Activated CD4-positive, alpha-beta T cell treated with anti-CD3 and anti-CD28 coated beads for 36 hours (primary cell): ENCODE results near the gene CCIN. TPM values are rescaled to one million over a fixed set of nuclear protein-coding genes. Genes with fewer than 3 reads are reported as not detected.
"Not testable (repeated sequence)": the region's sequence is repeated elsewhere in the genome, so short reads cannot be mapped to it uniquely, and the experiment has no call there.

Experiments used
- ATAC-seq: fragments of 200-7000 bp; cut with Tn5 transposase; one replicate; pipeline ENCODE4 v1.10.0; 2021; ENCODE audit warnings: mild to moderate bottlenecking, moderate library complexity
- CTCF ChIA-PET: fragments of 350-600 bp; sonication (Branson Sonifier 250); formaldehyde crosslinking; loops from one replicate; lab custom pipeline; 2021; ENCODE audit warnings: antibody characterized with exemption; lab: Charles Lee
- POLR2A ChIA-PET: fragments of 350-600 bp; sonication (Branson Sonifier 250); formaldehyde crosslinking; loops from one replicate; lab custom pipeline; 2021; ENCODE audit warnings: antibody characterized with exemption, inconsistent platforms; lab: Charles Lee
- DNase-seq: peaks from one replicate; pipeline ENCODE4 v3.0.0-alpha.2; 2020
- H3K27ac Mint-ChIP-seq: one replicate; pipeline ENCODE4 v1.8.0; 2021; ENCODE audit warnings: mixed read lengths
- H3K27me3 Mint-ChIP-seq: one replicate; pipeline ENCODE4 v1.8.0; 2021; ENCODE audit warnings: mixed read lengths
- H3K36me3 Mint-ChIP-seq: one replicate; pipeline ENCODE4 v1.8.0; 2021; ENCODE audit warnings: low read depth, mixed read lengths
- H3K4me1 Mint-ChIP-seq: one replicate; pipeline ENCODE4 v1.8.0; 2021; ENCODE audit warnings: mixed read lengths
- H3K4me3 Mint-ChIP-seq: one replicate; pipeline ENCODE4 v1.8.0; 2021; ENCODE audit warnings: mild to moderate bottlenecking, moderate library complexity, mixed read lengths
- H3K9me3 Mint-ChIP-seq: one replicate; pipeline ENCODE4 v1.8.0; 2021; ENCODE audit warnings: low read depth, mixed read lengths
- intact Hi-C, 2 experiments: fragments of 100-400 bp; cut with DNase I in 1 of 2; cut with micrococcal nuclease in 1 of 2; formaldehyde crosslinking; loops; one replicate each; pipeline versions ENCODE4 v1.14.2 to v1.15.1; 2022 to 2024; cut with DNase I, micrococcal nuclease
- total RNA-seq, 2 experiments: library from RNA; stranded (reverse); gene quantifications; one replicate each; pipeline ENCODE4 v1.2.3, GENCODE V29; 2021

The CCIN gene
- total RNA-seq, 2 experiments from 2014 or later, result not detected

DNA sequence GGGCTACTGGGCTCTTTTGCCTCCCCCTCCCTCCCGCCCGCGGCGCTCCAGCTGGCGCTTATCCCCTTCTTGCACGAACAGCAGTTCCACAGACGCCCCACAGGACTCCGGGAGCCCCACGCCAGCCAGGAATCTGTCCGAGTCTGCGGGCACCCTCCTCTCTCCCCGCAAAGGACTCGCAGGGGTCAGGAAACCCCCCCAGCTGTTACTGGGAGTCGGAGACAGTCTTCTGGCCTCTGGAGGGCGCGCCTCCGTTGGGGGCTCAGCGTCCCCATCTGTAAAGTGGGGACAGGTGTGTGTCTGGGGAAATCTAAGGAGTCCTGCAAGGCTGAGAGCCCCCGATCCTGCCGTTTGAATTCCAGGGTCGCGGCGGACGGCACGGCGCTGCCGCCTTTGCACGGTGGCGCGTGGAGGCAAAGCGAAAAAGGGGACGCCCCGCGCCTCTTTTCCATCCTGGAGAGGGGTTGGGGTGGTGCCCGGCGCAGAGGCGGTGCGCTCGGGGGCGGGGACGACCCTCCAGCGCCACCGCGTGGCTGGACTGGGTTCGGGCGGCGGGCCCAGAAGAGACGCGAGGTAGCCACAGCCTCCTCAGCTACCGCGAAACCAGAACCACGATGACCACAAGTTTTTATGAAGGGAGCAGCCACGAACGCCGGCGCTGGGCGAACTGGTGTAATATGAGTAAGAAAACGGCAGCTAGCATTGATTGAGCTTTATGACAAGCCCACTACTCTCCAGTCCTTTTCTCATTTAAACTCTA, 2.8 kb upstream of the CCIN start:
- ChIA-PET CTCF (interaction anchor here (0.5 to 15.4 kb wide), 34 partner anchors 9 to 272 kb away, joined by 3 to 246 read pairs (median 4); partner anchors contain the start of genes CLTA and GLIPR2), POLR2A (interaction anchor here (0.6 to 1.1 kb wide), 2 partner anchors 24 to 242 kb away, joined by 3 read pairs; partner anchors contain the start of gene CLTA)
- peak; percentile 97 for ATAC-seq
- Mint-ChIP-seq H3K27ac (peak overlapping the region; percentile 31), H3K4me1 (peaks cover 6% of the 10 kb centered on the region), H3K9me3 (no peaks in the 10 kb centered on the region), H3K4me3 (peak overlapping the region; percentile 69), H3K36me3 (no peaks in the 10 kb centered on the region), H3K27me3 (no peaks in the 10 kb centered on the region)
- intact Hi-C loops, result loop anchor here (1.0 to 5.0 kb wide), 8 partner anchors 29 to 212 kb away; partner anchors contain the start of genes GLIPR2 (in 1 of the 2) and RECK (in 1 of the 2)
- peak; percentile 90 for DNase-seq

DNA sequence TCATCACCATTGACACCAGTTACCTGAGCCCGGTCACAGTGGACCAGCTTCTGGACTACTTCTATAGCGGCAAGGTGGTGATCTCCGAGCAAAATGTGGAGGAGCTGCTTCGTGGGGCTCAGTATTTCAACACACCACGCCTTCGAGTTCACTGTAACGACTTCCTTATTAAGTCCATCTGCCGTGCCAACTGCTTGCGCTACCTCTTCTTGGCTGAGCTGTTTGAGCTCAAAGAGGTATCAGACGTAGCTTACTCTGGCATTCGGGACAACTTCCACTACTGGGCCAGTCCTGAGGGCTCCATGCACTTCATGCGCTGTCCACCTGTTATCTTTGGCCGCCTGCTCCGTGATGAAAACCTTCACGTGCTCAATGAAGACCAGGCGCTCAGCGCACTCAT, 520 bp downstream of the CCIN start:
- ChIA-PET POLR2A (no interaction called here), CTCF (interaction anchor here (5.2 to 15.4 kb wide), 2 partner anchors 20 to 67 kb away, joined by 25 to 246 read pairs; partner anchors contain the start of gene CLTA)
- Mint-ChIP-seq H3K4me1 (peaks cover 6% of the 10 kb centered on the region), H3K9me3 (no peaks in the 10 kb centered on the region), H3K36me3 (no peaks in the 10 kb centered on the region), H3K4me3 (no peak overlapping the region), H3K27me3 (no peaks in the 10 kb centered on the region), H3K27ac (no peak overlapping the region)
- intact Hi-C loops, result loop anchor here in 1 of 2 experiments (5.0 kb wide), 1 partner anchor 132 kb away; the partner anchor contains the start of gene RECK
- ATAC-seq, result no peak
- DNase-seq, result no peak

DNA sequence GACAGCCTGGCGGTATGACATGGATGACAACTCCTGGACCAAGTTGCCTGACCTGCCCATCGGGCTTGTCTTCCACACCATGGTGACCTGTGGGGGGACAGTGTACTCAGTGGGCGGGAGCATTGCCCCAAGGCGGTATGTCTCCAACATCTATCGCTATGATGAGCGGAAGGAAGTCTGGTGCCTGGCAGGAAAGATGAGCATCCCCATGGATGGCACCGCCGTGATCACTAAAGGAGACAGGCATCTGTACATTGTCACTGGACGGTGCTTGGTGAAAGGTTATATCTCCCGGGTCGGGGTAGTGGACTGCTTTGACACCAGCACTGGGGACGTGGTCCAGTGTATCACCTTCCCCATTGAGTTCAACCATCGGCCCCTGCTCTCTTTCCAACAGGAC, 1.3 kb downstream of the CCIN start:
- DNase-seq (no peak), ATAC-seq (no peak)
- no peaks in the 10 kb centered on the region for H3K9me3 Mint-ChIP-seq
- intact Hi-C loops, result no loop called here
- H3K4me1 Mint-ChIP-seq, result peaks cover 6% of the 10 kb centered on the region
- no peak overlapping the region for H3K4me3 Mint-ChIP-seq
- no peak overlapping the region for H3K27ac Mint-ChIP-seq
- H3K27me3 Mint-ChIP-seq, result no peaks in the 10 kb centered on the region
- ChIA-PET CTCF (interaction anchor here (5.2 to 15.4 kb wide), 2 partner anchors 19 to 68 kb away, joined by 25 to 246 read pairs; partner anchors contain the start of gene CLTA), POLR2A (no interaction called here)
- H3K36me3 Mint-ChIP-seq, result no peaks in the 10 kb centered on the region

DNA sequence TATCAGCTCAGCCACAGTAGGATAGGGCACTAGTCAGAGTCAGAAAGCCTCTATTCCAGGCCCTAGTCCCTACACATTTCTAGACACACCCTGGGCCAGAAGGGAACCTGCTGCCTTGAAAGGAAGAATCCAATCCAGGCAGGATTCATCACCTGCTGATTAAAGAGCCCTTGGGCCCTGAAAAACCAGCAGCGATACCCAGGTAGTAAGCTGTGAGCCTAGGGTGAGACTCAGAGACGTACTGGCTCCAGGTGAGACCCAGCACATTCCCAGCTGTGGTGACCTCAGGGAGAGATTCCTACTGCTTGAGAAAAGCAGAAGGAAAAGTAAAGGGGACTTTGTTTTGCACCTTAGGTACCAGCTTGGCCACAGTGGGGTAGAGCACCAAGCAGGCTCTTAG, 4.7 kb downstream of the CCIN start:
- H3K27me3 Mint-ChIP-seq, result no peaks in the 10 kb centered on the region
- intact Hi-C loops, result no loop called here
- H3K4me3 Mint-ChIP-seq, result no peak overlapping the region
- DNase-seq, result no peak
- no peaks in the 10 kb centered on the region for H3K9me3 Mint-ChIP-seq
- no peak for ATAC-seq
- ChIA-PET POLR2A (no interaction called here), CTCF (interaction anchor here (0.6 to 1.5 kb wide), 2 partner anchors 151 to 1602 kb away, joined by 3 read pairs; no protein-coding TSS in a partner anchor)
- H3K36me3 Mint-ChIP-seq, result no peaks in the 10 kb centered on the region
- no peaks in the 10 kb centered on the region for H3K4me1 Mint-ChIP-seq
- H3K27ac Mint-ChIP-seq, result no peak overlapping the region

DNA sequence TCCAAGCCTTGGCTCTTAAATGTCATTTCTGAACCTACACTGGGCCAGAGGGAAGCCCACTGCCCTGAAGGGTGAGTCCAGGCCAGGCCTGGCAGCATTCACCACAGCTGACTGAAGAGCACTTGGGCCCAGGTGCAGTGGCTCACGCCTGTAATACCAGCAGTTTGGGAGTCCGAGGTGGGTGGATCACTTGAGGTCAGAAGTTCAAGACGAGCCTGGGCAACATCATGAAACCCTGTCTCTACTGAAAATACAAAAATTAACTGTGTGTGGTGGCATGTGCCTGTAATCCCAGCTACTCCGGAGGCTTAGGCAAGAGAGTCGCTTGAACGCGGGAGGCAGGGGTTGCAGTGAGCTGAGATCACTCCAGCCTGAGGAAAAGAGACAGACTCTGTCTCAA, 5.1 kb downstream of the CCIN start:
- DNase-seq, result no peak
- H3K36me3 Mint-ChIP-seq, result no peaks in the 10 kb centered on the region
- ChIA-PET CTCF (interaction anchor here (0.6 to 1.6 kb wide), 3 partner anchors 16 to 1603 kb away, joined by 3 read pairs; partner anchors contain the start of gene CLTA), POLR2A (no interaction called here)
- no peak overlapping the region for H3K27ac Mint-ChIP-seq
- H3K9me3 Mint-ChIP-seq, result no peaks in the 10 kb centered on the region
- intact Hi-C loops, result no loop called here
- no peak for ATAC-seq
- no peaks in the 10 kb centered on the region for H3K4me1 Mint-ChIP-seq
- H3K4me3 Mint-ChIP-seq, result no peak overlapping the region
- H3K27me3 Mint-ChIP-seq, result no peaks in the 10 kb centered on the region

DNA sequence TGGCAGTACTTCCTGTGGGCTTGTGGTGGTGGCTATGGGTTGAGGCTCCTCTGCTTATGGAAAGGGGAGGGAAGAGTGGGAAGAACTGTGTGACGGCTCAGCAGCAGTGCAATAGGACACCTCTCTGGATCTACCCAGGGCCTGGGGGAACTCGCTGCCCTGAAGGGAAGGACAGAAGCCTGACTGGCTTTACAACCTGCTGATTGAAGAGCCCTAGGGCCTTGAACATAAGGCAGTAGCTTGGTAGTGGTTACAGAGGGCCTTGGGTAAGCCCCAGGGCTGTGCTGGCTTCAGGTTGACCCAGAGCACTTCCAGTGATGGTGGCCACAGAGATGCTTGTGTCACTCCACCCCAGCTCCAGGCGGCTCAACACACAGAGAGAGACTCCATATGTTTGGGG, 5.5 kb downstream of the CCIN start:
- ChIA-PET CTCF (interaction anchor here (1.2 to 1.6 kb wide), 2 partner anchors 8 to 15 kb away, joined by 3 to 5 read pairs; partner anchors contain the start of gene CLTA), POLR2A (no interaction called here)
- DNase-seq (no peak), ATAC-seq (no peak)
- Mint-ChIP-seq H3K4me1 (no peaks in the 10 kb centered on the region), H3K27ac (no peak overlapping the region), H3K36me3 (no peaks in the 10 kb centered on the region), H3K9me3 (no peaks in the 10 kb centered on the region), H3K27me3 (no peaks in the 10 kb centered on the region), H3K4me3 (no peak overlapping the region)
- intact Hi-C loops, result no loop called here

DNA sequence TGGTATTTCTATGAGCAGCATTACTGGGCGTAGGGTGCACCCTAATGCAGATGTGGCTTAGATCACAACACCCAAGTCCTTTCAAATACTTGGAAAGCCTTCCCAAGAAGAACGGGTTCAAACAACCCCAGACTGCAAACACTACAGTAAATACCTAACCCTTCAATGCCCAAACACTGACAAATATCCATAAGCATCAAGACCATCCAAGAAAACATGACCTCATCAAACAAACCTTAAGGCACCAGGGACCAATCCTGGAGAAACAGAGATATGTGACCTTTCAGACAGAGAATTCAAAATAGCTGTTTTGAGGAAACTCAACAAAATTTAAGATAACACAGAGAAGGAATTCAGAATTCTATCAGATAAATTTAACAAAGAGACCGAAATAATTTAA, 6.0 kb downstream of the CCIN start:
- intact Hi-C loops, ATAC-seq, H3K36me3 Mint-ChIP-seq, POLR2A ChIA-PET, DNase-seq, H3K4me3 Mint-ChIP-seq, H3K9me3 Mint-ChIP-seq, H3K27me3 Mint-ChIP-seq, H3K4me1 Mint-ChIP-seq, H3K27ac Mint-ChIP-seq: not testable (repeated sequence)
- CTCF ChIA-PET, result interaction anchor here (1.2 to 1.6 kb wide), 3 partner anchors 8 to 72 kb away, joined by 3 to 5 read pairs (median 5); partner anchors contain the start of gene CLTA

DNA sequence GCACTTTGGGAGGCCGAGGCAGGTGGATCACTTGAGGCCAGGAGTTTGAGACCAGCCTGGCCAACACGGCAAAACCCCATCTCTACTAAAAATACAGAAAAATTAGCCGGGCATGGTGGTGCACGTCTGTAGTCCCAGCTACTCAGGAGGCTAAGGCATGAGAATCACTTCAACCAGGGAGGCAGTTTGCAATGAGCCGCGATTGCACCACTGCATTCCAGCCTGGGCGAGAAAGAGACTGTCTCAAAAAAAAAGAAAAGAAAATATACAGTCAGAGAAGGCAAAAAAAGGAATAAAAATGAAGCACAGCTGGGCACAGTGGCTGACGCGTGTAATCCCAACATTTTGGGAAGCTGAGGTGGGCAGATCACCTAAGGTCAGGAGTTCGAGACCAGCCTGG, 7.3 kb downstream of the CCIN start:
- H3K4me3 Mint-ChIP-seq, ATAC-seq, H3K27me3 Mint-ChIP-seq, DNase-seq, H3K36me3 Mint-ChIP-seq, POLR2A ChIA-PET, H3K9me3 Mint-ChIP-seq, H3K4me1 Mint-ChIP-seq, intact Hi-C loops, H3K27ac Mint-ChIP-seq: not testable (repeated sequence)
- CTCF ChIA-PET, result interaction anchor here (1.3 to 1.9 kb wide), 2 partner anchors 73 to 77 kb away, joined by 5 read pairs; no protein-coding TSS in a partner anchor

DNA sequence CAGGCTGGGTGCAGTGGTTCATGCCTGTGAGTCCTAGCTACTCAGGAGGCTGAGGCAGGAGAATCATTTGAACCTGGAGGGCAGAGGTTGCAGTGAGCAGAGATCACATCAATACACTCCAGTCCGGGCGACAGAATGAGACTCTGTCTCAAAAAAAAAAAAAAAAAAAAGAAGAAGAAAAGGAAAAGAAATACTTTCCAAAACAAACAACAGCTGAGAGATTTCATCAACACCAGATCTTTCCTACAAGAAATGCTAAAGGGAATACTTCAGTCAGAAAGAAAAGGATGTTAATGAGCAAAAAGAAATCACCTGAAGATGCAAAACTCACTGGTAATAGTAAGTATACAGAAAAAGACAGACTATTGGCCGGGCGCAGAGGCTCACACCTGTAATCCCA, 8.4 kb downstream of the CCIN start:
- H3K4me3 Mint-ChIP-seq, result no peak overlapping the region
- no peak overlapping the region for H3K27ac Mint-ChIP-seq
- ATAC-seq (no peak), DNase-seq (no peak)
- ChIA-PET CTCF (interaction anchor here (0.9 to 1.9 kb wide), 2 partner anchors 11 to 78 kb away, joined by 4 to 5 read pairs; no protein-coding TSS in a partner anchor), POLR2A (interaction anchor here (0.7 kb wide), 1 partner anchor 270 kb away, joined by 3 read pairs; no protein-coding TSS in a partner anchor)
- H3K36me3 Mint-ChIP-seq, result no peaks in the 10 kb centered on the region
- intact Hi-C loops, result no loop called here
- H3K9me3 Mint-ChIP-seq, result no peaks in the 10 kb centered on the region
- no peaks in the 10 kb centered on the region for H3K4me1 Mint-ChIP-seq
- H3K27me3 Mint-ChIP-seq, result no peaks in the 10 kb centered on the region

DNA sequence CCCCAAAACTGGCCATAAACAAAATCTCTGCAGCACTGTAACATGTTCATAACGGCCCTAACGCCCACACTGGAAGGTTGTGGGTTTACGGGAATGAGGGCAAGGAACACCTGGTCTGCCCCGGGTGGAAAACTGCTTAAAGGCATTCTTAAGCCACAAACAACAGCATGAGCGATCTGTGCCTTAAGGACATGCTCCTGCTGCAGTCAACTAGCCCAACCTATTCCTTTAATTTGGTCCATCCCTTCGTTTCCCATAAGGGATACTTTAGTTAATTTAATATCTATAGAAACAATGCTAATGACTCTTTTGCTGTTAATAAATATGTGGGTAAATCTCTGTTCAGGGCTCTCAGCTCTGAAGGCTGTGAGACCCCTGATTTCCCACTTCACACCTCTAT, 11.1 kb downstream of the CCIN start:
- ATAC-seq, H3K27ac Mint-ChIP-seq, DNase-seq, H3K9me3 Mint-ChIP-seq, H3K36me3 Mint-ChIP-seq, POLR2A ChIA-PET, H3K4me3 Mint-ChIP-seq, H3K27me3 Mint-ChIP-seq, H3K4me1 Mint-ChIP-seq, intact Hi-C loops: not testable (repeated sequence)
- CTCF ChIA-PET, result interaction anchor here (0.6 to 0.8 kb wide), 2 partner anchors 40 to 71 kb away, joined by 3 read pairs; no protein-coding TSS in a partner anchor

DNA sequence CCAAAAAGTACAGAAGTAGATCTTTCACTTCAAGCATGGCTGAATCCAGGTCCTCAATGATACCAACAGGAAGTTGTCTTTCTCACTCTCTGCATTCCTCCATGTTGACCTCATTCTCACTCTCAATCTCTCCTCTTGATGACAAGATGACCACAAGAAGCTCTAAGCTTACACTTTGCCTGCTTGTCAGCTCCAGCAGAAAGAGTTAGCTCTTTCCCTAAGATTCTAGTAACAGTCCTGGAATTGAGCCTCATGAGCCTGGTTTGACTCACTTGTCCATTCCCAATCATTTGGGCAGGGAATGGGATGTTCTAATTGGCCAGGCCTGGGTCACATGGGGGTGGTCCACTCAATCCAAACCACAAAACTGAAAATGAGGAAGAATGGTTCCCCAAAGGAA, 18.2 kb downstream of the CCIN start:
- no peak for DNase-seq
- H3K27me3 Mint-ChIP-seq, result no peaks in the 10 kb centered on the region
- H3K9me3 Mint-ChIP-seq, result no peaks in the 10 kb centered on the region
- CTCF ChIA-PET, result interaction anchor here (0.6 to 1.0 kb wide), 2 partner anchors 76 to 491 kb away, joined by 3 read pairs; no protein-coding TSS in a partner anchor
- H3K27ac Mint-ChIP-seq, result no peak overlapping the region
- intact Hi-C loops, result no loop called here
- peaks cover 14% of the 10 kb centered on the region for H3K4me1 Mint-ChIP-seq
- peaks cover 6% of the 10 kb centered on the region for H3K36me3 Mint-ChIP-seq
- ATAC-seq, result no peak
- no peak overlapping the region for H3K4me3 Mint-ChIP-seq
- POLR2A ChIA-PET, result no interaction called here
